Stimulated activated CD4-positive, alpha-beta T cell treated with anti-CD3 and anti-CD28 coated beads, Interleukin-12 subunit alpha, Interleukin-12 subunit beta, amount 100 ng/mL, for 48 hours (primary cell): ENCODE measurements around the gene PRSS37.

Experiments
- DNase-seq, 3 donors: peaks; one replicate each; pipeline ENCODE4 v3.0.0-alpha.2; 2020; ENCODE audit warnings: low read depth in 2 of 3, low spot score in 1 of 3

PRSS37 gene

DNA sequence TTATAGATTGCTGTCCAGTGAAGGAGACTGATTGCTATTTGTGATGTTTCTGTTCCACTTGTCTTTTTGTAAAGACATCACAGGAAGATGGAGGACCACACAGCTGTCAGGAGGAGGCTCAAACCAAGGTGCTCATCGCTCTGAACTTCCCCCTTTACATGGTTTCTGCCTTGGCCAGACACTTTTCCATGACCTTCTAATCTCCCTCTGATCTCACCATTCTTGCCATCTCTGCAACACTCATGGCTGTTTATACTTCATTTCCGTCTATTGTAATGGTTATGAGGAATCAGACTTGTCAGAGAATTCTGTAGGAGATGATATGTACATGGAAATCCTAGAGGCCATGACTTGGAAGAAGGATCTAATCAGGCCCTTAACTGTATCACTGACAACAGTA is 53.0 kb downstream of the PRSS37 start:
- DNase-seq, result no peak
